ENCODE measurements around the gene CASTOR1.

GRCh38 chr22:30276039-30276438 is 13.3 kb downstream of the CASTOR1 start:
- no peak for TF ChIP-seq EZH2 (IDR thresholded peaks at IDR 0.05; ENCODE audit: borderline replicate concordance, low read length)
- TF ChIP-seq CTCF (IDR thresholded peaks at IDR 0.05; ENCODE audit: low read length): no peak
